GM23248 (cell line): ENCODE measurements around the gene PARK7. TPM values are rescaled to one million over a fixed set of nuclear protein-coding genes. Genes with fewer than 3 reads are reported as not detected.
A peak's percentile ranks its signal among the peaks of the same experiment; 100 is the strongest.

ENCODE experiments used
- DNase-seq: peaks from one replicate; pipeline ENCODE4 v3.0.0-alpha.2; 2015
- H2AFZ ChIP-seq: fragments of 200-600 bp; sonication (generic); 2 replicates; pipeline ENCODE4 v1.6.1; 2016; ENCODE audit warnings: antibody characterized with exemption
- H3F3A ChIP-seq: fragments of 200-600 bp; sonication (generic); 2 replicates; pipeline ENCODE4 v1.6.1; 2016; ENCODE audit warnings: mild to moderate bottlenecking, antibody characterized with exemption, mixed run types; ENCODE audit not compliant: insufficient read depth
- H3K27ac ChIP-seq: fragments of 200-600 bp; sonication (generic); 2 replicates; pipeline ENCODE4 v1.5.1; 2016; ENCODE audit warnings: mild to moderate bottlenecking
- H3K27me3 ChIP-seq: fragments of 200-600 bp; sonication (generic); replicated peaks from 2 replicates; pipeline ENCODE4 v1.6.1; 2016; ENCODE audit warnings: mild to moderate bottlenecking; ENCODE audit not compliant: insufficient read depth
- H3K36me3 ChIP-seq: fragments of 200-600 bp; sonication (generic); 2 replicates; pipeline ENCODE4 v1.6.1; 2016; ENCODE audit warnings: low read depth, mild to moderate bottlenecking
- H3K4me1 ChIP-seq: fragments of 200-600 bp; sonication (generic); 2 replicates; pipeline ENCODE4 v1.6.1; 2016; ENCODE audit warnings: mild to moderate bottlenecking; ENCODE audit not compliant: insufficient read depth
- H3K4me2 ChIP-seq: fragments of 200-600 bp; sonication (generic); one replicate; pipeline ENCODE4 v1.6.1; 2016; ENCODE audit warnings: mild to moderate bottlenecking; ENCODE audit not compliant: unreplicated experiment
- H3K4me3 ChIP-seq: fragments of 200-600 bp; sonication (generic); 2 replicates; pipeline ENCODE4 v1.5.1; 2016; ENCODE audit warnings: mild to moderate bottlenecking
- H3K79me2 ChIP-seq: fragments of 200-600 bp; sonication (generic); 2 replicates; pipeline ENCODE4 v1.6.1; 2016; ENCODE audit warnings: mild to moderate bottlenecking; ENCODE audit not compliant: insufficient read depth
- H3K9ac ChIP-seq: fragments of 200-600 bp; sonication (generic); 2 replicates; pipeline ENCODE4 v1.6.1; 2016; ENCODE audit warnings: mild to moderate bottlenecking
- H3K9me2 ChIP-seq: fragments of 200-600 bp; sonication (generic); 2 replicates; pipeline ENCODE4 v1.6.1; 2016; ENCODE audit warnings: mixed run types, mild to moderate bottlenecking, moderate library complexity; ENCODE audit not compliant: insufficient read depth
- H3K9me3 ChIP-seq: fragments of 200-600 bp; sonication (generic); one replicate; pipeline ENCODE4 v1.6.1; 2017; ENCODE audit warnings: low read depth
- H4K20me1 ChIP-seq: fragments of 200-600 bp; sonication (generic); 2 replicates; pipeline ENCODE4 v1.6.0; 2016; ENCODE audit not compliant: insufficient read depth
- EZH2 ChIP-seq: fragments of 200-600 bp; sonication (generic); IDR thresholded peaks from 2 replicates; pipeline ENCODE4 v1.6.1; 2018; ENCODE audit warnings: antibody characterized with exemption, mild to moderate bottlenecking; ENCODE audit not compliant: insufficient read depth, poor library complexity, severe bottlenecking
- EZH2phosphoT487 ChIP-seq: fragments of 200-600 bp; sonication (generic); IDR thresholded peaks from 2 replicates; pipeline ENCODE4 v1.6.1; 2018; ENCODE audit warnings: antibody characterized with exemption, moderate library complexity, mild to moderate bottlenecking, low read depth; ENCODE audit not compliant: insufficient read depth
- WGBS, 2 experiments: methylation state at CpG; one replicate each; pipeline ENCODE4 v1.1.6; 2015 to 2017; ENCODE audit warnings: low lambda C conversion rate in 2 of 2, low coverage in 1 of 2; ENCODE audit errors: missing lambda C conversion rate in 2 of 2; 5-methylcytosine and 5-hydroxymethylcytosine counted together
- in situ Hi-C: fragments of 300-500 bp; cut with MboI; formaldehyde crosslinking; loops from 2 replicates; pipeline ENCODE4 v1.15.0; 2020
- polyA plus RNA-seq: library from polyadenylated mRNA; unstranded; fragments of >200 nt; fragmentation: Nextera tagmentation; extraction: Ambion mirVana; gene quantifications from 2 replicates; pipeline ENCODE4 v1.2.1, GENCODE V29; 2016
- total RNA-seq: library from RNA; depleted of rRNA; stranded (reverse); fragments of >200 nt; shearing (Covaris generic); gene quantifications from 2 replicates; pipeline ENCODE4 v1.2.3, GENCODE V29; 2014

The PARK7 gene
- total and polyA plus RNA-seq, 2 experiments from 2014 or later = 191 to 514 TPM

DNA sequence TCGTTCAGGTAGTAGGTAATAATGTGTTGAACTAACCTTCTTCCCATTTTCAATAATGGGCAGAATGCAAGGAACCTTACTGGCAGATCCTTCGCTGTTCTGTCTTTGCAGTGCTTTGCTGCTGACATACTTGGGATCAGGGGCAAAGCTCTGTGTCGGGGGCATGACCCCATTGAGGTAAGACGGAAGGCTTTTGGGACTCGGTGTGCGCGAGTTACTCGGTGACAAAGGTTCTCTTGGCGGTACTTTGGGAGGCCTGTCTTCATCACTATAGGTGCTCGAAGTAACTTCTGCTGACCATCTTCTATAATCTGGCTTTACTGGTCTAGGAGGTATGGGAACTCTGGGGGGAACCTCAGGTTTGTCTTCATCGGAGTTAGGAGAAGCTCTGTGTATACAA lies 51.9 kb downstream of the PARK7 start:
- Histone ChIP-seq H3K4me1 (peaks cover 41% of the 10 kb centered on the region), H3K9ac (no peak overlapping the region), H3K36me3 (peaks cover 30% of the 10 kb centered on the region), H2AFZ (no peak overlapping the region), H3K79me2 (peaks cover 58% of the 10 kb centered on the region), H3K9me3 (no peaks in the 10 kb centered on the region), H3K27me3 (no peaks in the 10 kb centered on the region), H3F3A (peaks cover 95% of the 10 kb centered on the region), H3K9me2 (no peaks in the 10 kb centered on the region), H3K27ac (no peak overlapping the region), H3K4me3 (no peak overlapping the region), H4K20me1 (no peaks in the 10 kb centered on the region), H3K4me2 (no peak overlapping the region)
- in situ Hi-C loops = no loop called here
- TF ChIP-seq EZH2 = no peak
- TF ChIP-seq EZH2phosphoT487 = no peak
- no peak for DNase-seq
- 97 to 98% methylated on average over 11 of the region's 11 CpGs for WGBS, 2 experiments

DNA sequence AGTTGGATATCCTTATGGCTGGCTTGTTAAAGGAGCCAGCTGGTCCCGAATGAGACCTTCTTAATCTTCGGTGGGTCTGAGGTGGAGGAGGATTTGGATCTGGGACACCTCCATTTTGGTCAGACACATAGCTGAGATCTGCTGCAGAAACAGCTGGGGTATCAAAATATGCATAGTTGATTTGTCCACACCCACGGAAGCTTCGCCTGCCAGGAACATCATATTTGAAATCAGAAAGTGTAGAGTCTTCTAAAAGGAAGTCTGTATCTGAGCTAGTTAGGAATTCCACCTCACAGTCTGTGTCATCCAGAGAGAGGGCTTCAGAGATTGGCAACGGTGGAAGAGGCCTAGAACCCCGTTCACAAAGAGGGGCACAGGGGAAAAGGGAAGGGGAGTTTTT lies 52.3 kb downstream of the PARK7 start:
- 93 to 95% methylated on average over 6 of the region's 6 CpGs for WGBS, 2 experiments
- Histone ChIP-seq H3F3A (peaks cover 95% of the 10 kb centered on the region), H2AFZ (no peak overlapping the region), H3K27me3 (no peaks in the 10 kb centered on the region), H3K9me3 (no peaks in the 10 kb centered on the region), H4K20me1 (no peaks in the 10 kb centered on the region), H3K4me2 (no peak overlapping the region), H3K36me3 (peaks cover 30% of the 10 kb centered on the region), H3K9me2 (no peaks in the 10 kb centered on the region), H3K9ac (no peak overlapping the region), H3K4me3 (no peak overlapping the region), H3K4me1 (peaks cover 45% of the 10 kb centered on the region), H3K27ac (no peak overlapping the region), H3K79me2 (peaks cover 62% of the 10 kb centered on the region)
- DNase-seq = no peak
- in situ Hi-C loops = no loop called here
- TF ChIP-seq EZH2phosphoT487 = no peak
- no peak for TF ChIP-seq EZH2

DNA sequence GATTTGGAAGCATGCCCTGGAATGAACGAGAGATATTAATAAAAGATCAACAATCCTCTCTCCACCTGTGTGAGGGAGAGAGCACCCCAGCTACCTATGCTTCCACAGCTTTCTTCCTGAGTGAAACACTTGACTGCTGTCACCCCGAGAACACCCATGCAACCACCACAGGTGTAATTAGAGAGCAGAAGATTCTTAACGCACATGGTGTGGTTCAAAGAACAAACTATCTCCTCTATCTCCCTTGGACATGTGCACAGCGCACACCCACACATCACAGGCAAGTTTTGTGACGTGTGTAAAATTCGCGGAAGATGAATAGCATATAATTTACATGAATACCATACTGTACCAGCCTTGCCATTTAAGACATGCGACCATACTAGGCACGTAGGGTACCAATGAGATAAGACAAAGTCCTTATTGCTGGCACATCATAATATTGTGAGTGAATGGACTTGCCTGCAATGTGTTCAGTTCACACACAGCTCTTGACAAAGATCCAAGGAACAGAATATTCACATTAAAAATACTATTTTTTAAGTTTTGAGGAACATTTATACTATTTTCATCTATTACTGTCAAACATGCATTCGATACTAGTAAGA lies 53.0 kb downstream of the PARK7 start:
- Histone ChIP-seq H3F3A (peaks cover 97% of the 10 kb centered on the region), H3K27ac (peak overlapping the region; percentile 54), H3K4me1 (peaks cover 52% of the 10 kb centered on the region), H3K9ac (0 out of 2 replicates have a peak overlapping the region, but pooled peaks have one; percentile 10), H3K36me3 (peaks cover 30% of the 10 kb centered on the region), H3K4me2 (no peak overlapping the region), H3K9me3 (no peaks in the 10 kb centered on the region), H3K27me3 (no peaks in the 10 kb centered on the region), H3K9me2 (no peaks in the 10 kb centered on the region), H4K20me1 (no peaks in the 10 kb centered on the region), H3K79me2 (peaks cover 68% of the 10 kb centered on the region), H3K4me3 (no peak overlapping the region), H2AFZ (no peak overlapping the region)
- WGBS, 2 experiments = 85 to 89% methylated on average over 10 of the region's 10 CpGs
- TF ChIP-seq EZH2 = no peak
- no peak for DNase-seq
- in situ Hi-C loops = no loop called here

DNA sequence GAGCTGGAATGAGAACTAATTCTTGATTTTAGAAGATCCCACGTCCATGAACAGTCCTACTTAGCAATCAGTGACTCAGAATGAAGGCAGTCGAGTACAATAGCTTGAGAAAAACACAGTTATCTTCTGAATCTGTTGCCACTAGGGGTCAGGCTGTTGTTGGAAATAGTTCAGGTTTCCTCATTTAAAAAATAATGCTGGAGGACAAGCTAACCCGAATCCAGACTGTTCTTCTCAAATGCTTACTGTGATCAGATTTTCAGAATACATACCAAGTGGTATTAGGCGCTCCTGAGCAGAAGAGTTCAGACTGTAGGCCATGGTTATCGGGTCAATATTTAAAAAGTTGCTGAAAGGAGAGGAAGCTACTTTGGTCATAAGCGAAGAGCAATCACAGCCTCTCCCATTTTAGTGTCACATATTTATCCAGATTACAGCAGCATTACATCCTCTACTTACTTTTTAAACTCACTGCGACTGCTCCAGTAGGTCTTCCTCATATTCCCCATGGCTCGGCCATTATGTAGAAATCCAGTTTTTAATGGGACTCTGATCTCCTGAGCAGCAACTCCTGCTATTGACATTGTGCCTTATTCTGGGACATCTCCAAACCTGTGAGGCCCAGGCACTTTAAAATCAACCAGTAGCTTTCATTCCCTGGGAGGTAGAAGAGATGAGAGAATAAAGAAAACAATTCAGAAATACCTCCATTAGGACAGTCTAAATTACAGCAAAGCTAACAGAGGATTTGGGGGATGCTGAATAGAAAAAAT lies 53.7 kb downstream of the PARK7 start:
- Histone ChIP-seq H3K4me2 (peak overlapping the region; percentile 40), H3K4me1 (peaks cover 59% of the 10 kb centered on the region), H3K27ac (peak overlapping the region; percentile 54), H3K4me3 (peak overlapping the region; percentile 3; the same call in 1 of the 2 replicates), H3K9me2 (no peaks in the 10 kb centered on the region), H3F3A (peaks cover 98% of the 10 kb centered on the region), H3K27me3 (no peaks in the 10 kb centered on the region), H3K36me3 (peaks cover 30% of the 10 kb centered on the region), H3K9ac (peak overlapping the region; percentile 39), H3K79me2 (peaks cover 75% of the 10 kb centered on the region), H4K20me1 (no peaks in the 10 kb centered on the region), H2AFZ (no peak overlapping the region), H3K9me3 (no peaks in the 10 kb centered on the region)
- 20 to 25% methylated on average over 8 of the region's 8 CpGs for WGBS, 2 experiments
- in situ Hi-C loops = no loop called here
- no peak for TF ChIP-seq EZH2phosphoT487
- peak; percentile 94 for DNase-seq
